Left cardiac atrium (tissue), 4 donors: ENCODE measurements around the gene PTPRN2. TPM values are rescaled to one million over a fixed set of nuclear protein-coding genes. Genes with fewer than 3 reads are reported as not detected.
"Not testable (repeated sequence)": the region's sequence is repeated elsewhere in the genome, so short reads cannot be mapped to it uniquely, and the experiment has no call there.

Experiments used
- ATAC-seq, 2 donors: fragments of 200-7000 bp; cut with Tn5 transposase; one replicate each; pipeline ENCODE4 v1.9.1; 2020; ENCODE audit warnings: mild to moderate bottlenecking in 2 of 2, moderate library complexity in 2 of 2
- DNase-seq: peaks from one replicate; pipeline ENCODE4 v3.0.0-alpha.2; 2020
- intact Hi-C, 2 donors: fragments of 100-400 bp; cut with DNase I; formaldehyde crosslinking; loops; one replicate each; pipeline versions ENCODE4 v1.14.1 to v1.15.1; 2022 to 2023
- total RNA-seq, 2 donors: library from RNA; stranded (reverse); fragmentation: NEBNext Ultra II Directional; extraction: Animal tissue kit (Norgen Biotek cat#: 25700); gene quantifications; one replicate each; pipeline ENCODE4 v1.2.1, GENCODE V29; 2021
- donor health status: DM: no; HTN: yes; CAD: no.
- donor health status: DM: no; HTN: yes; CAD: no; lungs with severe emphysema.
- donor health status: DM: yes; HTN: yes; CAD: no.
- donor health status: Dilated cardiomyopathy.

The PTPRN2 gene
- total RNA-seq, 2 donors from 2014 or later, result 1.9 to 2.3 TPM

DNA sequence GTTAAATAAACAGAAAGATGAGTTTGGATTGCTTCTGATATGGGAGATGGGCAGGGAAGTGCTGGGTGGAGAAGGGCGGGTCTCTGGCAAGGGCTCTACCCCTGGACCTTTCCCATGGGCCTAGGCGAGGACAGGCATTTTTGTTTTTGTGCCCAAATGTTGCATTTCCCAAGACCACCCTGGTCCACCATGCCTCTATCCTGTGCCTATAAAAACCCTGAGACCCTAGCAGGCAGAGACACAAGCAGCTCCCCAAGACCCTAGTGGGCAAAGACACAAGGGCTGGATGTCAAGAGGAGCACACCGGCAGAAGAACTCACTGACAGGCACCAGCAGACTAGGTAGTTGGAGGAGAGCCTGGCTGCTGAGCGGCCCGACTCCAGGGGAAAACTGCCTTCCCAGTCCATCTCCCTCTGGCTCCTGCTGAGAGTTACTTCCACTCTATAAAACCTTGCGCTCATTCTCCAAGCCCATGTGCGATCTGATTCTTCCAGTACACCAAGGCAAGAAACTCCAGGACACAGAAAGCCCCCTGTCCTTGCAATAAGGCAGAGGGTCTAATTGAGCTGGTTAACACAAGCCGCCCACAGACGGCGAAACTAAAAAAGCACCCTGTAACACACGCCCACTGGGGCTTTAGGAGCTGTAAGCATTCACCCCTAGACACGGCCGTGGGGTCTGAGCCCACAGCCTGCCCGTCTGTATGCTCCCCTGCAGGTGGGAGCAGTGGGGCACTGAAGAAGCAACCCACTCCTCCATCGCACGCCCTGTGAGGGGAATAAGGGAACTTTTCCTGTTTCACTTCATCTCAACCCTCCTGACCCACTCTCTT is 291.4 kb downstream of the PTPRN2 start:
- ATAC-seq (no peak), DNase-seq (no peak)
- intact Hi-C loops, result no loop called here

DNA sequence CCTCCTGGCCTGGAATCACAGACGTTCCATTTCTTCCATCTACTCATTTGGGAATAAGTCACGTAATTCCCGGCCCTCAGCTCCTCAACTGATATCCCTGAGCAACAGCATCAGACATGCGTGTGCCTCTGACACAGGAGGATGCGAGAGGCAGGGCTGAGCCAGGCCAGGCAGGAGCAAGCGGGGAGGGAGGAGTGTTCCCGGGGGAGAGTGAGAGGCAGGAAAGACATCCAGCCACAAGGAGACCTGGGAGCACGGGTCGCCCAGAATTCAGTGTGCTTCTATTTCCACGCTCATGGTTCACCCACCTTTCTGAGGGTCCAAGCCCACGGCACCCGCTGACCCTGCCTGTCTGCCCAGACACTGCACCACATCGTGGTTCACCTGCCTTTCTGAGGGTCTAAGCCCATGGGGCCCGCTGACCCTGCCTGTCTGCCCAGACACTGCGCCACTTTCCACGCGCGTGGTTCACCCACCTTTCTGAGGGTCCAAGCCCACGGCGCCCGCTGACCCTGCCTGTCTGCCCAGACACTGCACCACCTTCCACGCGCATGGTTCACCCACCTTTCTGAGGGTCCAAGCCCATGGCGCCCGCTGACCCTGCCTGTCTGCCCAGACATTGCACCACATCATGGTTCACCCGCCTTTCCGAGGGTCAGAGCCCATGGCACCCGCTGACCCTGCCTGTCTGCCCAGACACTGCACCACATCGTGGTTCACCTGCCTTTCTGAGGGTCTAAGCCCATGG is 293.0 kb downstream of the PTPRN2 start:
- intact Hi-C loops, DNase-seq, ATAC-seq: not testable (repeated sequence)

DNA sequence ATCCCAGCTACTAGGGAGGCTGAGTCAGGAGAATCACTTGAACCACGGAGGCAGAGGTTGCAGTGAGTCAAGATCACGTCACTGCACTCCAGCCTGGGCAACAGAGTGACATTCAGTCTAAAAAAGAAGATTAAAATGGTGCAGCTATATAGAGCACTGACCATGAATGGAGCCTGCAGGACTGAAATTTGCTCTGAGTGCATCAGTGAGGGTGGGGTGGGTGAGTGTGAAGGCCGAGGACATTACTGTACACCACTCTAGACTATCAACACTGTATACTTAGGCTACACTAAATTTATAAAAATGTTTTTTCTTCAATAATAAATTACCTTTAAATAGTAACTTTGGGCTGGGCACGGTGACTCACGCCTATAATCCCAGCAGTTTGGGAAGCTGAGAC is 294.7 kb downstream of the PTPRN2 start:
- intact Hi-C loops, result no loop called here
- no peak for ATAC-seq
- no peak for DNase-seq

DNA sequence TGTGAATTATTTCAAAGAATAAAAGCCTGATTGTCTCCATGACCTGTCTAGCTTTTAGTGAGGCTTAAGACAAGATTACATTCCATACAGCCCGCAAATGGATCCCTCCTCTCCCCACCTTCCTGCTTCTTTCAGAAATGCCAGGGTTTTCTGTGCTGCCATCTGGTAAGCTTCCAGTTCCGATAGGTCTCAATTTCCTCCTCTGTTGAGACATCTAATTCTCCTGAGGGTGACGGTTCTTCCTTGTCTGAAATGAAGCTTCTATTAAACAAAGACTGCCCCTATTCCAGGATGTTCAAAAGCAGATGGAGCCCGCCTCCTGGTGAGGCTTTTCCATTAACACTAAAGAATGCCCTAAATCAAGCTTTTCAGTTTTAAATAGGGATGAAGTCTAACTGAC is 295.6 kb downstream of the PTPRN2 start:
- ATAC-seq, result no peak
- no peak for DNase-seq
- intact Hi-C loops, result no loop called here

DNA sequence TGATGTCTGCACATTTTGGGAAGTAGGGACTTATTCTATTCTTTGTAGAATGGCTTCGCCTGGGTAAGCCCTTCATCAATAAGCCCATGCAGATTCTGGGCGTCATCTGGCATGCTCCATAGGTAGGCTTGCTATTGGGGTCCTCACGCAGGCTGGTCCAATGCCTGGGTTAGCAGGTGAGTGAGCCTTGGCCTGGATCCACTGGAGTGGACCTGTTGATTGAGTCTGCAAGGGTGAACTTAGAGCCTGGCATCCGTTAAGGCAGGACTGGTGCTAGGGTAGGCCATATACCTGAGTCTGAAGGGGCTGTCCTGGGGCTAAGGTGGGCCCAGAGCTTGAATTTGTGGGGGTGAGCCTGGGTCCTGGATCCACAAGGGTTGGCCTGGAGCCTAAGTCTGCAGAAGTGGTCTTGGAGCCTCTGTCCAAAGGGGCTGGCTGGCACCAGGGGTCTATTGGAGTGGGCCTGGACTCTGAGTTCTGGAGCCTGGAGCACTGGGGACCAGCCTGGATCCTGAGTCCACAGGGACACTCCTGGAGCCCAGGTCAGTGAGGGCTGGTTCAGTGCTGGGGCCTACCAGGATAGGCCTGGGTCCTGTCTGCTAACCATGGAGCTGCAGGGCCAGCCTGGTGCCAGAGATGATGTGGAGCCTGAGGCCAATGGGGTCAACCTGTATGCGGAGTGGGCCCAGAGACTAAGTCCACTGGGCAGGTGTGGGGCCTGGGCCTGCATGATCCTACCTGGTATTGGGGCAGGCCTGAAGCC is 297.7 kb downstream of the PTPRN2 start:
- ATAC-seq (no peak), DNase-seq (no peak)
- intact Hi-C loops, result no loop called here

DNA sequence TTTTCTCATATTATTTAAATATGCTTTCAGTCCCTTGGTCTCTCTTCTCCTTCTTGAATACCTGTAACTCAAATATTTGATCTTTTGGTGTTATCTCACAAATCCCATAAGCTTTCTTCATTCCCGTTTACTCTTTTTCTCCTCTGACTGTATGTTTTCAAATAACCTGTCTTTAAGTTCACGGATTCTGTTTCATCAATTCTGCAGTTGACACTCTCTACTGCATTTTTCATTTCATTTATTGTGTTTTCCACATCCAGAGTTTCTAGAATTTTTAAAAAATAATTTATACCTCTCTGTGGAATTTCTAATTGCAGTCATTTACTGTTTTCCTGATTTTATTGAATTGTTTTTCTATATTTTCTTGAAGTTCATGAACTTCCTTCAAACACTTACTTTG is 298.4 kb downstream of the PTPRN2 start:
- intact Hi-C loops, result no loop called here
- no peak for DNase-seq
- ATAC-seq, result no peak

DNA sequence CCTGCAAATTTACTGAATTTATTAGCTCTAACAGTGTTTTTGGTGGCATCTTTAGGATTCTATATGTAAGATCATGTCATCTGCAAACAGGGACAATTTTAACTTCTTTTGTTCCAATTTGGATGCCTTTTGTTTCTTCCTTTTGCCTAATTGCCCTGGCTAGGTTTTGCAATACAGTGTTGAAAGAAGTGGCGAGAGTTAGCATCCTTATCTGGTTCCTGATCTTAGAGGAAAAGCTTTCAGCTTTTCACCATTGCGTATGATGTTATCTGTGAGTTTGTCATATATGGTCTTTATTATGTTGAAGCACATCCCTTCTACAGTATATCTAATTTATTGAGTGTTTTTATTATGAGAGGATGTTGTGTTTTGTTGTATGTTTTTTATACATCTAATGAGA is 301.4 kb downstream of the PTPRN2 start:
- DNase-seq (no peak), ATAC-seq (no peak)
- intact Hi-C loops, result no loop called here

DNA sequence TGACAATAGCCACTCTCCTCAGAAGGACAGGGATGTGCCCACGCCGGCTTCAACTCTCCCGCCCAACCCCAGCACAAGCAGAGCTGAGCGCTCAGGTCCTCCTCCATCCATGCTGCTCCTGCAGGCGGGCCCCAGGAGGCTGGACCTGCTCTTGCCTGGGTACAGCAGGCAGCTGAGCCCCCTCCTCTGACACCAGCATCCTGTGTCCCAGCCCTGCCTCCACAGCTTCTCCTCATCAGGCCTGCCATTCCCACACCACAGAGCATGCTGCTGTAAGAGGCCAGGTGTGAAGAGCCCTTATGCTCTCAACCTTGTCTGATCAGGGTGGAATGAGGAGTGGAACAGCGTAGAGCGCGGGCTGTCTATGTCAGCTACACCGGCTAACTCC is 302.2 kb downstream of the PTPRN2 start:
- no peak for DNase-seq
- intact Hi-C loops, result no loop called here
- ATAC-seq, result no peak

DNA sequence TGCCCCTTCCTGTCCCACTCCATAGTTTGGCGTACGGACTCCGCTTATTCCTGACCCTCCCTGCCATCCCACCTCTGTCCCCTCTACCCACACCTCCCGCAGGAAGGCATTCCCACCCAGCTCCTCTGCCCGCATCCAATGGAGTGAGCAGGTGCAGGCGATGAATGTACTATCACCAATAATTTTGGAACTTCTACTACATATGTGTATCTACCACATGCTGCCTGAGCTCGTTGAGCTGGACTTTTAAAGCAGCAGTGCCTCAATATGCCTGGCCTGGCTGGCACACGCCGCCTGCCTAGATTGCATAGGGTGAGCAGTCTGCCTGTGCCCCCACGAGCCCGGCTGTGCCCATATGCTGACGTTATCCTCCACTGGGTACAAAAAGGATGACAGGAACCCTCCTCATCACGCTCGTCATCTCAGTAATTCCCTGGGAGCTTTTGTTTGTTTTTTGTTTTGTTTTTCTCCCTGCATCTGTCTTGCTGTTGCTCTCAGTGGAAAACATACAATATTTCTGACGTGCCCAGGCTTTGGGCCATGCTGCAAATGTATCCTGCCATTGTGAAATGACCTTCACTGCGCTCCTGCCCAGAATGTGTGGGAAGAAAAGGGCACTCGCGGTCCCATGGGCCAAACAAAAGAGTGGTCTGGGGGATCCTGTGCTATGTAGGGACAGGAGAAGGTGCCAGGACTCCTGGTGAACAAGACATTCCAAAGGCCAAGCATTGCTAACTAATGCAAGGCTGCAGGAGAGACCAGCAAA is 302.8 kb downstream of the PTPRN2 start:
- DNase-seq, result no peak
- no peak for ATAC-seq
- intact Hi-C loops, result no loop called here

DNA sequence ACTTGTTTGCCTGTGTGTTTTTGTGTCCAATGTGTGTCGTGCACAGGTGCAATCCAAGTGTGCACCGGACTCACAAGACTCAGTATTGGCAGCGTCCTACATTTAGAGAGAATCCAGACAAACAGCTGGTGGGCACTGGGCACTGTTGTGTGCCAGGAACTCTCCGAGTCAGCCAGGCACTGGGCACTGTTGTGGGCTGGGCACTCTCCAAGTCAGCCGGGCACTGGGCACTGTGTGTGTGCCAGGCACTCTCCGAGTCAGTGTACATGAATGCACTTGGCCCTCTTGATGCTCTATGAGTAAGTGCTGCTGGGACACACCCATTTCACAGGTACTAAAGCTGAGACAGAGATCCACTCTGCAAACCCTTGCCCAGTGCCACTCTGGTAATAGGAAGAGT is 303.5 kb downstream of the PTPRN2 start:
- ATAC-seq, result no peak
- no peak for DNase-seq

DNA sequence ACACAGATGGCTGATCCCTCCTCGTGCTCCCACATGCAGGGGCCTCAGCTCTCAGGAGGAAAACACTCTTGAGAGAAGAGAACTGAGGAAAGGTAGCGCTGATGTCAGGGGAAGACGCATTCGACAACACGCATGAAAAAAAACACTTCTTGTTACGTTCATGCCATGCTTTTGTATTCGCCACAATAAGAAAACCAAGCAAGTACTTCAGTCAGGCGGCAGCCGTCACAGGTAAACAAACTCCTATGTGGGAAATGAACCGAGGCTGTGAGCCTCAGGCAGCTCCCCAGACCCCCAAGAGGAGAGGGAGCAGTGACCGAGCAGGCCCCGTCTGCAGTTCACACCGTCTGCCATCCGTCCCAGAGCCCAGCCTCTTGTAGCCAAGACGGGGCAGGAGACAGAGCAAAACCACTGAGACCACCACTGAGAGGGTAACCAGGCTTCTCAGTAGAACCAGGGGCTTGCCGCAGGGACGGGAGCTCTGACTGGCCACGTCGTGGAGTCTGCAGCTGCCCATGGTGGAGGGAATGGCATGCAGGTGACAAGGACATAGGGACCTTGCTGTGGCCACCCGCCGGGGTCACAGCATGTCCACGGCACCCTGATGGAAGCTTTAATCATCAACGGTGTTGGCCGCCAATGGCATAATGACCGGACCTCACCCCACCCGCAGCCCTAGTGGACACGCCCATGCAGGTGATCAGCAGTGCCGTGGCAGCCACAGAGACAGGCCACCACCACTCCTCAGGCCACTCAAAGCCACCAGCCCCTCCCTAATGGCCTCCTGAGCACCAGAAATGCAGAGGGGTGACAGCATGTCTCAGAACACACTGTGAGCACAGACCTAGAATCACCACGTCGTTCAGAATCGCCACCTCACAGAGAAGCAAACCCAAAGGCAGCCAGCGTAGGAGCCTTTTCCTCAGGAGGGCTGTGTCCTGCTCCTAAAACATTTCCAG is 304.3 kb downstream of the PTPRN2 start:
- intact Hi-C loops, result no loop called here

More for the DNA sequence above, 303.5 kb downstream of the PTPRN2 start:
- intact Hi-C loops, result no loop called here

DNA sequence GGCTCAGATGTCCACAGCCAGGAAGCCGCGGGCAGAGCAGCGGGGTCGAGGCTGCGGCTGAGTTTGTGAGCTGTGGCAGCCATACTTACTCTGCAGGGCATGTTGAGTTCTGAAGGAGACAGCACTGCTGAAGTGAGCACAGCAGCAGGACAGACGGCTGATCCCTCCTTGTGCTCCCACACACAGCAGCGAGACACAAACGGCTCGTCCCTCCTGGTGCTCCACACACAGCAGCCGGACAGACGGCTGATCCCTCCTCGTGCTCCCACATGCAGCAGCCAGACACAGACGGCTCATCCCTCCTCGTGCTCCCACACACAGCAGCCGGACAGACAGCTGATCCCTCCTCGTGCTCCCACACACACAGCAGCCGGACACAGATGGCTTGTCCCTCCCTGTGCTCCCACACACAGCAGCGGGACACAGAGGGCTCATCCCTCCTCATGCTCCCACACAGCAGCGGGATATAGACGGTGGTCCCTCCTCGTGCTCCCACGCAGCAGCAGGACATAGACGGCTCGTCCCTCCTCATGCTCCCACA is 305.1 kb downstream of the PTPRN2 start:
- no peak for DNase-seq
- no peak for ATAC-seq
- intact Hi-C loops, result no loop called here

More for the DNA sequence above, 304.3 kb downstream of the PTPRN2 start:
- DNase-seq (no peak), ATAC-seq (no peak)

DNA sequence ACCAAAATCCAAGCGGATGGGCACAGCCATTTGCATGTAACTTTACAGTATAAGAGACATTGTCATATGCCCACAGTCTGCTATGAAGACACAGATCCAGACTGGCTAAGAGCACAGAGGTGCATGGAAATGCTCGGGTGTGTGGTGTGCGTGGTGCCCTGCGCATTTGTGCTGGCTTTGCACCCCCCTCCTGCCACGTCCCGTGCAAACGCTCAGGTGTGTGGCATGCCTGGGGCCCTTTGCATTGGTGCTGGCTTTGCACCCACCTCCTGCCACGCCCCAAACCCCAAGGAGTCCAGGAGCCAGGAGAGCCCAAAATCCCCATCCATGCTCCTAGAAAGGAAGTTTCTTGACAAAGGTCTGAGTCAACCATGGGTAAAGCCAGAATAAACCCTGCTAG is 306.2 kb downstream of the PTPRN2 start:
- intact Hi-C loops, result no loop called here
- DNase-seq, result no peak
- ATAC-seq, result no peak

DNA sequence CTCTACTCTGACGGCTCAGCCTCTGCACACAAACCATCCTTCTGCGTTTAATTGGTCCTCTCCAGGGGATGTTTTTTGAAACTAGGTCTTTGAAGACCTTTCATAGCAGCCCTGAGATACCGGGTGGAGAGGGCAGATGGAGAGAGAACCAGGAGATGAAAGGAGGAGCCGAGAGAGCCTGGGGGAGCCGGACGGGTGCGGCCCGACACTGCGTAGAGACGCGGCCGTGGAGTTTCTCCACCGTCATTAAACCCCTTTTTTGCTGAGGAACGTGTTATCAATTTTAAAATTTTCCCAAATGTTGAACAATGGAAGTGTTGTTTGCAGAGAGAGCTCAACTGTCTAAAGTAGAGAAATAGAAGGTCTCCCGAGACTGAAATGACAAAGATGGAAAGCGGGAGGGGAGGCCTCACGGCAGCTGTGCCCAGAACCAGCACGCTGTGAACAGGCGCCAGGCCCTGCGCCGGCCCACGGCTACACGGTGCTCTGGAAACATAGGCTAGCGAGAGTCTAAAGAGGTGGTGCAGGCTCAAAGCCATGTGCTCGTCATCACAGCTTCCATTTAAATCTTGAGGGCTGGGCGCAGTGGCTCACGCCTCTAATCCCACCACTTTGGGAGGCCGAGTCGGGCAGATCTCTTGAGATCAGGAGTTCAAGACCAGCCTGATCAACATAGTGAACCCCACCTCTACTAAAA is 307.0 kb downstream of the PTPRN2 start:
- intact Hi-C loops, result no loop called here
- DNase-seq, result no peak
- no peak for ATAC-seq

DNA sequence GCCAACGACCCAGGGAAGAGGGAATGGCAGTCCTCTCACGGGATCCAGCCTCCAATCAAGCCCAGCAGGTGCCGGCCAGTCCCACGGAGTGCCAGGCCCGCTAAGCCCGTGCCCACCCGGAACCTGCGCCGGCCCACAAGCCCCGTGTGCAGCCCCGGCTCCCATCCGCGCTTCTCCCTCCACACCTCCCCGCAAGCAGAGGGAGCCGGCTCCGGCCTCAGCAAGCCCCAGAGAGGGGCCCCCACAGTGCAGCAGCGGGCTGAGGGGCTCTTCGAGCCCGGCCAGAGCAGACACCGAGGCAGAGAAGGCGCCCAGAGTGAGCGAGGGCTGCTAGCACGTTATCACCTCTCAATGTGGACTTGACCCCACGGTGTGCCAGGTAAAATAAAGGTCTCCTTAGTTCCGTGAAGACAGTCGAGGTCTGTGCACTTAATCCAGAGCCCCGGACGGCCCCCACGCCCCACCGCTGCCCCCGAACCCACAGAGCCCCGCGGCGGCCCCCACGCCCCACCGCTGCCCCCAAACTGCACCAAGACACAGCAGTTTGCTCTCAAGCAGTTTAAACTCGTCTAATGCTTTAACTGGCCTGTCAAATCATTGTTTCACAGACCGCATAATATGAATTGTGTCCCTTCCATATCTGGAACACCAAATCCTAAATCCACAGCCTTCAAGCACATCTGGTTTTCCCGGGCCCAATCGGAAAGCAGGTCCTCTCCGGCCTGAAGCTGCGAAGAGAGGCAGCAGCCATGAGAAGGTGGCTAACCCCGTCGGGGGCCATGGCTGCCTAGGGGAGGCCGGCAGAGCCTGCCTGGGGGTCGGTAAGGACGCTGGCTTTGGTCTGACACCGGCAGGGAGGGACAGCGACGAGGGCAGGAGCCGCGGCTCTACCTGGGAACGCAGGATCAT is 307.8 kb downstream of the PTPRN2 start:
- intact Hi-C loops, result no loop called here
- DNase-seq (no peak), ATAC-seq (no peak)

DNA sequence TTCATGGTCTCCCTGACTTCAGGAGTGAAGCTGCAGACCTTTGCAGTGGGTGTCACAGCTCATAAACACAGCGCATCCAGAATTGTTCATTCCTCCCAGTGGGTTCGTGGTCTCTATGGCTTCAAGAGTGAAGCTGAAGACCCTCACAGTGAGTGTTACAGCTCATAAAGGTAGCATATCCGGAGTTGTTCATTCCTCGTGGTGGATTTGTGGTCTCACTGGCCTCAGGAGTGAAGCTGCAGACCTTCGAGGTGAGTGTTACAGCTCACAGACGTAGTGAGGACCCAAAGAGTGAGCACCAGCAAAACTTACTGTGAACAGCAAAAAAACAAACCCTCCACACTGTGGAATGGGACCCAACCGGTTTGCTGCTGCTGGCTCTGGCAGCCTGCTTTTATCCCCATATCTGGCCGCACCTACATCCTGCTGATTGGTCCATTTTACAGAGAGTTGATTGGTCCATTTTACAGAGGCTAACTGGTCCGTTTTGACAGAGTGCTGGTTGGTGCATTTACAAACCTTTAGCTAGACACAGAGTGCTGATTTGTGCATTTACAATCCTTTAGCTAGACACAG is 308.8 kb downstream of the PTPRN2 start:
- ATAC-seq (no peak), DNase-seq (no peak)
- intact Hi-C loops, result no loop called here
